T47D (cell line): ENCODE data around the gene ETF1.
A peak's percentile ranks its signal among the peaks of the same experiment; 100 is the strongest.

Experiments
- DNase-seq, 2 experiments: peaks; one replicate each; pipeline versions ENCODE4 v3.0.0 to v3.0.0-alpha.2; 2011 to 2012; ENCODE audit warnings: low read depth in 1 of 2, low spot score in 1 of 2
- JUND ChIP-seq: IDR thresholded peaks from 2 replicates; pipeline ENCODE4 v1.6.1; 2012; ENCODE audit warnings: low read depth
- in situ Hi-C: cut with HindIII; loops from 2 replicates; pipeline ENCODE4 v1.10.0; 2016; ENCODE audit warnings: low sequenced_read_pairs, low pct_unique_long_range_greater_than_20kb

The ETF1 gene

GRCh38 chr5:138467711-138468132 lies 75.3 kb downstream of the ETF1 start:
- in situ Hi-C loops: no loop called here
- no peak for DNase-seq
- no peak for TF ChIP-seq JUND

DNA sequence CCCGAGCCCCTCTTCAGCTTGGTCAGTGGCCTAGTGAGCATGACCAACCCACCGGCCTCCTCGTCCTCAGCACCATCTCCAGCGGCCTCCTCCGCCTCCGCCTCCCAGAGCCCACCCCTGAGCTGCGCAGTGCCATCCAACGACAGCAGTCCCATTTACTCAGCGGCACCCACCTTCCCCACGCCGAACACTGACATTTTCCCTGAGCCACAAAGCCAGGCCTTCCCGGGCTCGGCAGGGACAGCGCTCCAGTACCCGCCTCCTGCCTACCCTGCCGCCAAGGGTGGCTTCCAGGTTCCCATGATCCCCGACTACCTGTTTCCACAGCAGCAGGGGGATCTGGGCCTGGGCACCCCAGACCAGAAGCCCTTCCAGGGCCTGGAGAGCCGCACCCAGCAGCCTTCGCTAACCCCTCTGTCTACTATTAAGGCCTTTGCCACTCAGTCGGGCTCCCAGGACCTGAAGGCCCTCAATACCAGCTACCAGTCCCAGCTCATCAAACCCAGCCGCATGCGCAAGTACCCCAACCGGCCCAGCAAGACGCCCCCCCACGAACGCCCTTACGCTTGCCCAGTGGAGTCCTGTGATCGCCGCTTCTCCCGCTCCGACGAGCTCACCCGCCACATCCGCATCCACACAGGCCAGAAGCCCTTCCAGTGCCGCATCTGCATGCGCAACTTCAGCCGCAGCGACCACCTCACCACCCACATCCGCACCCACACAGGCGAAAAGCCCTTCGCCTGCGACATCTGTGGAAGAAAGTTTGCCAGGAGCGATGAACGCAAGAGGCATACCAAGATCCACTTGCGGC lies 75.9 kb downstream of the ETF1 start:
- no peak for DNase-seq
- no peak for TF ChIP-seq JUND
- in situ Hi-C loops: no loop called here

GRCh38 chr5:138466125-138466899 lies 76.7 kb downstream of the ETF1 start:
- no peak for DNase-seq
- no peak for TF ChIP-seq JUND
- in situ Hi-C loops: no loop called here

DNA sequence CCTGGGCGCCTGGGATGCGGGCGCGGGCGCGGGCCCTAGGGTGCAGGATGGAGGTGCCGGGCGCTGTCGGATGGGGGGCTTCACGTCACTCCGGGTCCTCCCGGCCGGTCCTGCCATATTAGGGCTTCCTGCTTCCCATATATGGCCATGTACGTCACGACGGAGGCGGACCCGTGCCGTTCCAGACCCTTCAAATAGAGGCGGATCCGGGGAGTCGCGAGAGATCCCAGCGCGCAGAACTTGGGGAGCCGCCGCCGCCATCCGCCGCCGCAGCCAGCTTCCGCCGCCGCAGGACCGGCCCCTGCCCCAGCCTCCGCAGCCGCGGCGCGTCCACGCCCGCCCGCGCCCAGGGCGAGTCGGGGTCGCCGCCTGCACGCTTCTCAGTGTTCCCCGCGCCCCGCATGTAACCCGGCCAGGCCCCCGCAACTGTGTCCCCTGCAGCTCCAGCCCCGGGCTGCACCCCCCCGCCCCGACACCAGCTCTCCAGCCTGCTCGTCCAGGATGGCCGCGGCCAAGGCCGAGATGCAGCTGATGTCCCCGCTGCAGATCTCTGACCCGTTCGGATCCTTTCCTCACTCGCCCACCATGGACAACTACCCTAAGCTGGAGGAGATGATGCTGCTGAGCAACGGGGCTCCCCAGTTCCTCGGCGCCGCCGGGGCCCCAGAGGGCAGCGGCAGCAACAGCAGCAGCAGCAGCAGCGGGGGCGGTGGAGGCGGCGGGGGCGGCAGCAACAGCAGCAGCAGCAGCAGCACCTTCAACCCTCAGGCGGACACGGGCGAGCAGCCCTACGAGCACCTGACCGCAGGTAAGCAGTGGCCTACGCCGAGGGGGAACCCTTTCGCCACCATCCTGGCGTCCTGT lies 77.5 kb downstream of the ETF1 start, which contains the start of gene EGR1:
Gene EGR1, plus strand, starts transcription at position 219 of the 864 bp plus-strand sequence. Its CDS starts 283 bp downstream, at position 502.
- TF ChIP-seq JUND: no peak
- DNase-seq: peak; percentile 91 to 96
- in situ Hi-C loops: no loop called here

- in situ Hi-C loops: no loop called here
- peak; percentile 92 to 99 for DNase-seq
Measured at GRCh38 chr5:138464388-138465260, 78.4 kb downstream of the ETF1 start.

GRCh38 chr5:138464008-138464387 lies 79.0 kb downstream of the ETF1 start:
- TF ChIP-seq JUND: no peak
- in situ Hi-C loops: no loop called here
- DNase-seq: peak; percentile 92 to 97

More at GRCh38 chr5:138464388-138465260, 78.4 kb downstream of the ETF1 start:
- TF ChIP-seq JUND: no peak

DNA sequence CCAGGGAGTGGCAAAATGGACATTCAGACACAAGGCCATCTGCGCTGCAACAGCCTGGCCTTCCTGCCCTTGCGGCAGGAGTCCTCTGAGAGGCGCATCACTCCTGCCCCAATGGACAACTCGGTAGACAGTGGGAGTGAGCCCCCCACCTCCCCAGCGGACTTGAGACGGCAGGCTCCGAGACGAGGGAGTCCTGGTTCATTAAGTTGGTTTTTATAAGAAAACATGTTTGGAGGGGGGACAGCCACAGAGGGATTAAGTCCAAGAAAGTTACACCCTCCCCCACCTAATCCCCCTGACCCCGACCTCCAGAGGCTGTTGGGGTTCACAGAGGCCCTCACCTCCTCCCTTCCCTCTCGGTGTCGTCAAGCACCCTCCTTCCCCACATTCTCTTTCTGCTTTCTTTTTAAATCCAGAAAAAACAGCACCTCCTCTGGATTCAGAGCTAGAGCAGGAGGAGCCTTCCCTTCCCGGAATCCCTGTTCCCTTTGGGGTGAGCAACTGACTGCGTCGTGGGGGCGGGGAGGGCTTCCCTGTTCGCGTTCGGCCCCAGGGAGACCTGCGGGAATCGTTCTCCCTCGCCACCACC lies 79.5 kb downstream of the ETF1 start:
- in situ Hi-C loops: no loop called here
- DNase-seq: peak in 1 of 2 experiments; percentile 52
- TF ChIP-seq JUND: no peak

- in situ Hi-C loops: no loop called here
- DNase-seq: peak in 1 of 2 experiments; percentile 46
- no peak for TF ChIP-seq JUND
Measured at GRCh38 chr5:138461343-138462125, 81.5 kb downstream of the ETF1 start.

GRCh38 chr5:138460032-138460693 lies 82.9 kb downstream of the ETF1 start:
- TF ChIP-seq JUND: no peak
- no peak for DNase-seq
- in situ Hi-C loops: no loop called here

GRCh38 chr5:138459311-138459933 lies 83.6 kb downstream of the ETF1 start:
- in situ Hi-C loops: no loop called here
- TF ChIP-seq JUND: no peak
- DNase-seq: no peak
